Measurements from ENCODE around the gene CD80.

GRCh38 chr3:119575507-119575906, 16.1 kb upstream of the CD80 start:
- no peak for TF ChIP-seq CTCF (IDR thresholded peaks at IDR 0.05 in 4 of 5, conservative IDR thresholded peaks at IDR 0.05 in 1 of 5)
- TF ChIP-seq POLR2A (IDR thresholded peaks at IDR 0.05): no peak
